ES-I3 (cell line): ENCODE results near the gene PLXNA4.

Experiments
- H3K36me3 ChIP-seq: 2 replicates; pipeline ENCODE4 v1.6.1; 2013; ENCODE audit warnings: mild to moderate bottlenecking, low read length, control low read depth, moderate library complexity; ENCODE audit not compliant: insufficient read depth
- H3K4me1 ChIP-seq: 2 replicates; pipeline ENCODE4 v1.6.1; 2013; ENCODE audit warnings: mild to moderate bottlenecking, control low read depth, low read length; ENCODE audit not compliant: insufficient read depth
- H3K9ac ChIP-seq: 2 replicates; pipeline ENCODE4 v1.6.1; 2013; ENCODE audit warnings: low read depth, mild to moderate bottlenecking, low read length, moderate library complexity
- H3K9me3 ChIP-seq: 2 replicates; pipeline ENCODE4 v1.6.1; 2013; ENCODE audit warnings: mild to moderate bottlenecking, low read length, moderate library complexity; ENCODE audit not compliant: control insufficient read depth, insufficient read depth

Gene PLXNA4

DNA sequence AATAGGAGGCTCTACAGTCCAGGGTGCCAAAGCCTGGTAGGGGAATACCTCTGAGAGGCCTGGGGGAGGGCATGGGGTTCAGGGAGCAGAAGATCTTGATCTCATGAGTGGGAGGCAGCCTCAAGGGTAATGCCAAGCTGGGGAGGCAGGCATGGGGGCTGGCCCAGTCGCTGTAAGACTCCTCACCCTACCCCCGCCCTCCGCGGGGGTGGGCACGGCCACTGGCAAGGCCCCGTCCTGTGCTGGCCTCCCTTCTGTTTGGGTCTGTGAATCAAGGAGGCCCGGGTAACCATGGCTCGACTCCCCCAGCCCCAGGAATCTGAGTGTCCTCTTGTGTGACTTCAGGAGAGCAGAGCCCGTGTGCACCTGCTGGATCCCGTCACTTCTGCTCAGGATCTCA, 473.9 kb downstream of the PLXNA4 start:
- Histone ChIP-seq H3K9ac (no peak overlapping the region), H3K36me3 (no peaks in the 10 kb centered on the region), H3K4me1 (no peaks in the 10 kb centered on the region), H3K9me3 (no peaks in the 10 kb centered on the region)

DNA sequence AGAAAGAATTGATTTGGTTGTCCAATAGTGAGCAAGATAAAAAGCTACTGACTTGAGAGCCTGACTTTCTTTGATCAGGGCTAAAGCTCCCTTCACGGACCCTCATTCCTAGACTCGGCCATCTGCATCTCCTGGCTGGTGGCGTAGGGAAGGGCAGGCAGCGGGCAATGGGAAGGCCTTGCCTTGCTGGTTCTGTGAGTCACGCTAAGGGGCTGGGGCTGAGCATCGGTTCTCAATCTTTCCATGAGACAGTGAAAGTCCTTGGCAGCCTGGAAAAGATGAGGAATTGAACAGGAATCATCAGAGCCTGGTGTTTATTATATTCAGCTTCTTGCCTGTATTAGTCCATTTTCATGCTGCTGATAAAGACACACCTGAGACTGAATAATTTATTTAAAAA, 475.3 kb downstream of the PLXNA4 start:
- H3K9ac ChIP-seq, result no peak overlapping the region

DNA sequence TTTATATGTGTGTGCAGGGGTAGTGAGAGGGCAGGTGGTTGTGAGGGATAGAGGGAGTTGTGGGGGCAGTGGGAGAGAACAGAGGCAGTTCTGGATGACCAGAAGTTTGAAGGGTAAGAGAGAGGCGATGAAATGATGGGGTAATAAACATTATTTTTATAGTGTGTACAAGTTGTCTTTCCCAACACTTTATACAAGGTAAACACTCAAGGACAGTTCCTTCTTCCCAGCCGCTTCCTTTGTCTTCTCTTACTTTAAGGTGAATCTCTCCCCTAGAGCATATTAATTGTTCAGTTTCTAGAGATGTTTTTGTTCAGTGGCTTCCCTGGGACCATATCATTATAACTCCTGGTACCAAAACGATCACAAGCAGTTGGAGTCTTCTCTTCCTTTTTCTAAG, 475.8 kb downstream of the PLXNA4 start:
- Histone ChIP-seq H3K36me3 (no peaks in the 10 kb centered on the region), H3K4me1 (no peaks in the 10 kb centered on the region), H3K9me3 (no peaks in the 10 kb centered on the region), H3K9ac (no peak overlapping the region)

More for the DNA sequence above, 475.3 kb downstream of the PLXNA4 start:
- H3K4me1 ChIP-seq, result no peaks in the 10 kb centered on the region
- no peaks in the 10 kb centered on the region for H3K9me3 ChIP-seq
- no peaks in the 10 kb centered on the region for H3K36me3 ChIP-seq

DNA sequence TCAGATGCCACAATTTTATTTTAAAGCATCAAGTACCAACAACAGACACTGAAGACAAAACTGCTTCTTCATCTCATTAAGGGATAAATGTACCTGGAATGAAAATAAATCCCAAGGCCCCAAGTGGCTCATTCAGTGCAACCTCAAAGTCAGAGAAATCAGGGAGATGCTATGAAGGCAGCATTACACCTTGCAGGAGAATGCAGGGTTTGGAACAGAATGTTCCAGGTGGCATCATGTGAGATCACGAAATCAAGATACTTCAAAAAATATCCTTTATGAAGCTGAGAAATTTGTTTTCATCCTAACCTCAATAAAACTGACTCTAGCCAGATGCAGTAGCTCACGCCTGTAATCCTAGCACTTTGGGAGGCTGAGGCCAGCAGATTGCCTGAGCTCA, 477.1 kb downstream of the PLXNA4 start:
- Histone ChIP-seq H3K4me1 (no peaks in the 10 kb centered on the region), H3K9ac (no peak overlapping the region), H3K9me3 (no peaks in the 10 kb centered on the region), H3K36me3 (no peaks in the 10 kb centered on the region)

DNA sequence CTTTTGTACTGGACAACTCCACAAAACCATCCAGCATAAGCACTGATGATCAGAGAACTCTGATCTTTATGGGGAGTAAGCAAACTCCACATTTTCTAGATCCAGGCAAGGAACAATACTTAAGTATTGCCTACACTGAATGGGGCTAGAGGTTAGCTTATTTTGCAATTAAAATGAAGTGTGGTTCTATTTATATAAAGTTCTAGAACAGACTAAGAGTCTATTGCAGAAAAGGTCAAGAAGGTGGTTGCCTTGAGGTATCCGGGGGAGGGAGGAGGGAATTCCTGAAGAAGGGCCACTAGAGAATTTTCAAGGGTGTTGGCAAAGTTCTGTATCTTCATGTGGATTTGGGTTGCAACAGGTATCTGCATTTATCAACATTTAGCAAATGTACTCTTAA, 477.9 kb downstream of the PLXNA4 start:
- no peaks in the 10 kb centered on the region for H3K9me3 ChIP-seq
- H3K9ac ChIP-seq, result no peak overlapping the region
- H3K36me3 ChIP-seq, result no peaks in the 10 kb centered on the region
- H3K4me1 ChIP-seq, result no peaks in the 10 kb centered on the region

DNA sequence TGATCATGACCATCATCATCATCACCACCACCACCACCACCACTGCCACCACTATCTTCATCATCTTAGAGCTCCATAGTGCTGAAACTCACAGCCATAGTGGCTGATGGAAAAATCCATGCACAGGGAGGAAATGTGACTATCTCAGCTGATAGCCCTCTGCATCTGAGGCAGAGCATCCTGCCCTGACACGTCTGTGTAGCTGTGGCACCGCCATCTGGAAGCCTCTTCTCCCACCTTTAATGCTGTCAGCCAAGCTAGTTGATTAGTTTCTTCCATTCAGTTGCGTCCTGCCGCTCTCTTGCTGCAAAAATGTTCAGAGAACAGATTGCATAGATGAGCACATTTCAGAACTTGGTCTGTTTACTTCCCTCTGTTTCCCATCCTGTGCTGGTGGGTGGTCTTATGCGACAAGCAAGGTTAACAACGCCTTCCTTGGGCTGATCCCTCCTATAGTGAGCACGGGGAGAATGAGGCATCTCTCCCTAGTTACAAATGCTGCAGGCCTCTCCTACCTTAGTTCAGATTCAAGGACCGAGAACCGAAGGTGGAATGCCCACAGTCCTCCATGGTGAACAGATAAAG, 478.6 kb downstream of the PLXNA4 start:
- no peaks in the 10 kb centered on the region for H3K9me3 ChIP-seq
- no peak overlapping the region for H3K9ac ChIP-seq
- no peaks in the 10 kb centered on the region for H3K36me3 ChIP-seq
- no peaks in the 10 kb centered on the region for H3K4me1 ChIP-seq

DNA sequence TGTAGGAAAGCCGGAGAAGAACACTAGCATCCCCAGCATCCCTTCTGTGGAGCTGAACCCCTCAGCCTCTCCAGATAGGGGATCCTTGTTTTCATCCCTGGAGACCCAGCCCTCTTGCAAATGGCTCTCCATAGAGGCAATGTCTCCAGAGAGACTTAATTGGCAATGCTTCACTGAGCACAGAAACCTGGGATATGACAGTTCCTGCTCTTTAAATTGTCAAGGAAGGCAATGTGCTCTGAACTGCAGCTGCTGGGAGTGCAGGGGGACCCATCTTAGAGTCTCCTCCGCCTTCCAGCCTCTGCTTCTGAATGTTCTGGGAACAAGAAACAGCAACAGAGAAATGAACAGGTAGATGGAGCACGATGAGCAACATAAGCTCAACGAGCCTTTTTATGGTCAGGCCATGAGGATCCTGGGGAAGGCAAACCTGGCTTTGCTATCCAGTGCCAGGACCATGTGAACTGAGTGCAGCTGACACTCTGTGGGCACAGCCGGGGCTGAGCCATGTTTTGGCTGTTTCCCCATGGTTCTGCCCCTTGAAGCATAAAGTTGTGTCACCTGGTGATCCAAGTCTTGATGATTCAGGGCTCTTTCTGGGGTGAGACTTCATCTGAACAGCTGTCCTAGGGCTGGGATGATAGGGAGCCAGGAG, 481.0 kb downstream of the PLXNA4 start:
- no peak overlapping the region for H3K9ac ChIP-seq
- H3K4me1 ChIP-seq, result no peaks in the 10 kb centered on the region
- H3K9me3 ChIP-seq, result no peaks in the 10 kb centered on the region
- H3K36me3 ChIP-seq, result no peaks in the 10 kb centered on the region

DNA sequence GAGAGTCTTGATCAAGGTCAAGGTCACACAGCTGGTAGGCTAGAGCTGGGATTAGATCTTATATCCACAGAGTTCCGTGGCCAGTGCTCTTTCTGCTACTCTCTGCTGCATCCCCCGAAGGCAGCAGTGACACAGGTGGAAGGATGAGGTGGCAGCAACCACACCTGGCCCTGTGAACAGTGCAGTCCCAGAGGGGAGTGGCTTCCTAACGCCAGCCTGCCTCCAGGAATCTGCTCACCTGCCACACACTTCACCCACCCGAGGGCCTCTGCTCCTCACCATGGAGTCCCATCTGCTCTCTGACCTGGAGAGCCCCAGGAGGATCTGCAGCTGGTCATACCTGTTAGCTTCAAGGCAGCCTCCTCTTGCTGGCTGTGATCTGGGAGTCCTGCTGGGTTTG, 484.2 kb downstream of the PLXNA4 start:
- no peaks in the 10 kb centered on the region for H3K9me3 ChIP-seq
- no peak overlapping the region for H3K9ac ChIP-seq
- no peaks in the 10 kb centered on the region for H3K4me1 ChIP-seq
- no peaks in the 10 kb centered on the region for H3K36me3 ChIP-seq

DNA sequence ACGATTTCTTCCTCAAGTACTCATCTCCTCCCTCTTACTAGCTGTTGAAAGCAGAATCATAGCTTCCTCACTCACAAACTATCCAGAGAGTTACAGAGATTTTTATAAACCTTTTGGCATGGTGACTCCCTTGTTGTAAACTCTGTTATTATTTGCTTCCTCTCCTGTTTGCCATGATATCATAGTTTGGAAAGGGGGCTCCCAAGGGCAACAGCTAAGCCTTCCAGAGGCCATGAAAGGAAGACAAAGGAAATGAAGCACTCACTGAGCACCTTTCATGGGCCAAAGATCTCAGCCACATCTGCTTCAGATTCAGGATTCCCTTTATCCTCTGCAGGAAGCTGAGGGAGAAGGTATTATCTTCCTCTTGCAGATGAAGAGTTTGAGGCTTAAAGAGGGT, 484.6 kb downstream of the PLXNA4 start:
- Histone ChIP-seq H3K9ac (no peak overlapping the region), H3K4me1 (no peaks in the 10 kb centered on the region), H3K9me3 (no peaks in the 10 kb centered on the region), H3K36me3 (no peaks in the 10 kb centered on the region)

DNA sequence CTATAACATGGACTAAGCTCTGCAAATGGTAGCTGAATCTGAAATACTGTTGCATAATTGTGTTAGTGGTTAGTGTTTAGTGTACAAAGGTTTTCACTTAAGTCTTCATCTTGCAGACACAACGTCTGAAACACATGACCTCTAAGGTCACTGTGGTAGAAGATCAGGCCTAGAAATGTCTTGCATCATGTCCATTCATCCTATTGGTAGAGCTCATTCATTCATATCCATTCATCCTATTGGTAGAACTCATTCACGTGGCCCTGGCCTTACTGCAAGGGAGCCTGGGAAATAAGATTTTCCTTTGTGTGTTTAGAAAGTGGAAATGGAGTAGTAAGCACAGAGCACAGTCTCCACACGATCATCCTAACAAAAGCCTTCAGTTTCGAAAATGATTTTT, 485.8 kb downstream of the PLXNA4 start:
- no peaks in the 10 kb centered on the region for H3K4me1 ChIP-seq
- H3K36me3 ChIP-seq, result no peaks in the 10 kb centered on the region
- no peak overlapping the region for H3K9ac ChIP-seq
- no peaks in the 10 kb centered on the region for H3K9me3 ChIP-seq

DNA sequence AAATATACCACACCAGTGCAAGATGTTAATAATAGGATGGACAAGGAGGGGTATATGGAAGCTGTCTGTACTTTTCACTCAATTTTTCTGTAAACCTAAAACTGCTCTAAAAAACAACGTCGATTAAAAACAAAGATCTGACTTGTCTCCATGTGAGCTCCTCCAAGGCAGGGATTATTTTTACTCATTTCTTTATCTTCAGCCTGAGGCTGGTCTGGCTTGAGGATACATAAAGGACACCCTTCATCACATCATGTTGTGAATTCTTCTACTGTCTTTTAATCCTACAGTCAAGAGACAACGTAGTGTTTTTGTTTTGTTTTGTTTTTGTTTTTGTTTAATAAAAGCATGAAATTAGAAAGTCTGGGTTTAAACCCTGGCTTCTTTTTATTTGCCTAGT, 486.9 kb downstream of the PLXNA4 start:
- H3K4me1 ChIP-seq, result no peaks in the 10 kb centered on the region
- no peaks in the 10 kb centered on the region for H3K36me3 ChIP-seq
- no peaks in the 10 kb centered on the region for H3K9me3 ChIP-seq
- H3K9ac ChIP-seq, result no peak overlapping the region

DNA sequence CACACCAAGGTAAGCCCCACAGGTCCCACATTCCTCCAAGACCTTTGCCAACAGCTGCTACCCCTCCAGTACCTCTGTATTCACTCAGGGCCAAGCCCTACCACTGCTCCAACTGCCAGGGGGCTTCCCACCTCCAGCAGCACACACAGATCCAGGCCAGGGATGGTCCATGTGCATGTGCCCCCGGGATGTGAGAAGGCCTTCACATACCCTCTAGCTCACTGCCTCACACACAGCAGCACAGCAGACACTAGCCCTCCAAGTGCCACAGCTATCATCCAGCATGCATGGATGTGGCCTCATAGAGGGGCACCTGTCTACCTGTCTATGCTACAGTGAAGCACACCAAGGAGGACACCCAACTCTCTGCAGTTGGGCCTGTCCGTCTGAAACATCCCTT, 488.8 kb downstream of the PLXNA4 start:
- Histone ChIP-seq H3K9me3 (no peaks in the 10 kb centered on the region), H3K4me1 (no peaks in the 10 kb centered on the region), H3K36me3 (no peaks in the 10 kb centered on the region)

DNA sequence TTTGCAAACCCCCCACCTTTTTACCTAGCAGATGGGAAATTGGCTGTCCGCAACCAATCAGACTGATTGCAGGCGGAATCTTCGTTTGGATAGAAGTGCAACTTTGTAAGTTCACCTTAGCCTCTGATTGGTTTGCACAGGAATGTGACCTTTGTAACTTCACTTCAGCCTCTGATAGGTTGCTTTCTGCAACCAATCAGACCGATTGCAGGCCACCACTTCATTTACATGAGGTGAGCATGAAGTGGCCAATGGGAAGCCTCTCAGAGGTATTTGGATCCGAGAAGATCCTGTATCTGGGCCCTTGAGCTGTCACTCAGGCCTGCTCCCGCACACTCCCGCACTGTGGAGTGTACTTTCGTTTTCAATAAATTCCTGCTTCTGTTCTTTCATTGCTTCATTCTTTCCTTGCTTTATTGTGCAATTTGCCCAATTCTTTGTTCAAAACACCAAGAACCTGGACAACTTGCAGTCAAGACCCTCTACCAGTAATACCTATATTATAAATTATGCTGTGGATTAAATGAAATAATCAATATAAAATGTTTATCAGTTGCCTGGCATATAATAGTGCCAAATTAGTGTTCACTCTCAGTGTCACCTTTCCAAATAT, 491.4 kb downstream of the PLXNA4 start:
- Histone ChIP-seq H3K9me3 (no peaks in the 10 kb centered on the region), H3K36me3 (no peaks in the 10 kb centered on the region), H3K9ac (no peak overlapping the region), H3K4me1 (no peaks in the 10 kb centered on the region)

More for the DNA sequence above, 488.8 kb downstream of the PLXNA4 start:
- H3K9ac ChIP-seq, result no peak overlapping the region

DNA sequence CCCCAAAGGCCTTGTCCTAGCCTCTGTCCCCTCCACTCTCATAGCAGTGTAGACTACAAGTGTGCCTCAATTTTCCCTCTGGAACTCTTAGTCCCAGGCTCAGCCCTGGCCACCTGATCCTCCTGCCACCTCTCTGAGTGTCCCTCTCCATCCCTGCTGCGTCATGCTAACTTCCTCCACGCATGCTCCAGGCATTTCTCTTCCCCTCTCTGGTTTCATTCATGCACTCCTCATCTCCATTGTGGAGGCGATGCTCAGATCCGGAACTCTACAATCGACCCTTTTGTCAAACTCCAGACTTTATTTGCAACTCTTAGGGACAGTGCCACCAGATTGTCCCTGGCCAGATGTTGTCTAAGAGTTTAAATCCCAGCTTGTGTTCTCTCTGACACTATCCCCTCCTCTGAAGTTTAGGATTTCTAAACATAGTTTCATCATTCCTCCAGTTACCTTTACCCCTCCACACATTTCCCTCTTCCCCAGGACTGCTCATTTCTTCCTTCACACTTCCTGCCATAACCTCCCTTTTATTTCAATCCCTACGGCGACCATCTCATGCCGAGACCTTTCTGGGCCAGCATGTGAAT, 492.6 kb downstream of the PLXNA4 start:
- H3K4me1 ChIP-seq, result no peaks in the 10 kb centered on the region
- no peaks in the 10 kb centered on the region for H3K9me3 ChIP-seq
- H3K36me3 ChIP-seq, result no peaks in the 10 kb centered on the region
- H3K9ac ChIP-seq, result no peak overlapping the region

DNA sequence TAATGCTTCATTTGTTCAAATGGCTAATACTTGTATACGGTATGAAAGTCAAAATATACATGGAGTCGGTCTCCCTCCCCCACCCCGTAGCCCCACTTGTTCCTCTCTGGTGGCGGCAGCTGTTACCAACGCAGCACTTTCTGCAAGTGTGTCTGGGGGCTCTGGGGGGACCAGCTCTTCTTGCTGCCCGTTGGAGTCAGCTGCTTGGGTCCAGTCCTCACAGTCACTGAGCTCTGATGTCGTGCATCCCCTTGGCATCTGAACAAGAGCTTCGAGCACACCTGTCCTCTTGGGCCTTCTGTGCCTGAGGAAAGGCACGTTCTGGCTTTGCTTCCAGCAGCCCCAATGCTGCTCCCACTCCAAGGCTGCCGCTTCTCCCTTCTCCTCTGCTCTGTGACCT, 493.1 kb downstream of the PLXNA4 start:
- Histone ChIP-seq H3K9ac (no peak overlapping the region), H3K4me1 (no peaks in the 10 kb centered on the region), H3K9me3 (no peaks in the 10 kb centered on the region), H3K36me3 (no peaks in the 10 kb centered on the region)
